Measurements from ENCODE around the gene GSK3B.
"Not testable (repeated sequence)": the region's sequence is repeated elsewhere in the genome, so short reads cannot be mapped to it uniquely, and the experiment has no call there.

GSK3B gene

DNA sequence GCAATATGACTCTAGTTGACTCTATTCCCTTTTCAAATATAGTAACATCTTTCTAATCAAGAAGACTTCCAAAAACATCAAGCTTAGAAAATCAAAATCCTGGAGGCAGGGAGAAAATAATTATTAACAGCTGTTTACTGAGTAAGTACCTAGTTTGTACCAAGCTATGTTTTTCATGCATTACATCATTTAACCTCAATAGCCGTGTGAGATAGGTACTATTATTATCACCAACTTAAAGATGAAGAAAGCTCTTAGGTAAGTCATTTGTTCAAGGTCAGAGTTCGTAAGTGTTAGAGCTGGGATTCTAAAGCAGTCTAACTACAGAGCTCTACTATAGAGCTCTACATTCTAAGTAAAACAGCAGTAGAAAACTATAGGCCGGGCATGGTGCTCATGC, 41.6 kb downstream of the GSK3B start:
- no peak for DNase-seq

DNA sequence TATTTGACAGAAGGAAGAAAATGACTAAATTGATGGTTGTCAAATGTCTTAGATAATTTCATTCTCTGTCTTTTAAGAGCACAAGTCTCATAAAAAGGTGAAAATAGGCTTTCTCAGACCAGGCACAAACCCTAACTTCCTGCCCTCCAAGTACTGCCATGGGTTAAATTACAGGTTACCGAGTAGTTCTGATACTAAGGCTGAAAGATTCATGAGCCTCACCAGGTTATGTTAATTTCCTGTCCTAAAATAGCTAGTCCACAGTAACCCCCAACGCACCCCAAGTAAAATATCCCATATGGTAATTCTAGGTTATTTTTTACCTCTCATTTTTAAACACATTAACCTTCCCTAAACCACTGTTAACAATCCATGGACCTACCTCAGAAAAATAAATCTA, 42.0 kb downstream of the GSK3B start:
- DNase-seq: no peak

DNA sequence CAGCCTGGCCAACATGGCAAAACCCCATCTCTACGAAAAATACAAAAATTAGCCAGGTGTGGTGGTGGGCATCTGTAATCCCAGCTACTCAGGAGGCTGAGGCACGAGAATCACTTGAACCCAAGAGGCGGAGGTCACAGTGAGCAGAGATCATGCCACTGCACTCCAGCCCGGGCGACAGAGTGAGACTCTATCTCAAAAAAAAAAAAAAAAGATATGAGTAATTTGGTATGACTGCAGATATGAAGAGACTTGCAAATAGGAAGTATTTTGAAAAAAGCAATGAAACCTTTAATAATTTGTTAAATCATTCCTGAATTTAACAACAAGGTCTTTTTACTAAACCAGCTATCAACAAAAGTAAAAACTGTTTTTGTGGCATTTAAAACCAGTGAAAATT, 42.7 kb downstream of the GSK3B start:
- not testable (repeated sequence) for DNase-seq

DNA sequence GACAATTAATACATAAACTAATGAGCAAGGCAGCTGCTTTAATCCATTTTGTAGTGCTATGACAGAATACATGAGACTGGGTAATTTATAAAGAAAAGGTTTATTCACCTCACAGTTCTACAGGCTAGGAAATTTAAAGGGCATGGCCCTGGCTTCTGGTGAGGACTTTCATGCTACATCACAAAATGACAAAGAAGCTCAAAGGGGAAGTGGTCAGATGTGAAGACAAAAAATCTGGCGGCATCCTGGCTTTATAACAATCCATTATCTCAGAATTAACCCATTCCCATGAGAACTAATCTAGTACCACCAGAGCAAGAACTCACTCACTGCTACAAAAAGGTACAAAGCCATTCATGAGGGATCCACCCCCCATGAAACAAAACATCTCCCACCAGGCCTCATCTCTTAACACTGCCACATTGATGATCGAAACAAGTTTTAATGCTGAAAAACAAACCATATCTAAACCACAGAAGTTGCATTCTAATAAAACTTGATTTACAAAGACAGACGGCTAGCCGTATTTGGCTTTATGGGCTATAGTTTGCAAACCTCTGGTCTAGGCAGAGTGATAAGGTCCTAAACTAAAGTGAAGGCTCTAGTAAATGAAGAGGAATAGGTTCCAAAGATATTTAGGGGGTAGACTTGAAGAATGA, 44.2 kb downstream of the GSK3B start:
- DNase-seq: no peak

DNA sequence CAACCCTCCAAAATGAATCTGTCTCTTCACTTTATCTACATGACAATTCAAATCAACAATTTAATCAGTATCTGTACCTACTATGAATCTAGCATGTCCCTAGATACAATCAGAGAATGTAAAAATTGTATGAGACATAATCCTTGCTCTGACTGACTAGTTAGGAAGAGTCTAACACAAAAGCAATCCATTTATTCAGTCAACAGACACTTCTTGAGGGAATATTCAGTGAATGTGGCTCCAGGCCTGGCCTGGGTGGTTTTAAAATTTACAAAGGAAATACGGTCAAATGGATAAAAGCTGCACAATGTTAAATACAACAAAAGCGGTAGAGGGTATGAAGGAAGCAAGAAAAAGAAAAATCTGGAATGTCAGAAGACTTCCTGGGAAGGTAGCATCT, 45.2 kb downstream of the GSK3B start:
- DNase-seq: no peak

DNA sequence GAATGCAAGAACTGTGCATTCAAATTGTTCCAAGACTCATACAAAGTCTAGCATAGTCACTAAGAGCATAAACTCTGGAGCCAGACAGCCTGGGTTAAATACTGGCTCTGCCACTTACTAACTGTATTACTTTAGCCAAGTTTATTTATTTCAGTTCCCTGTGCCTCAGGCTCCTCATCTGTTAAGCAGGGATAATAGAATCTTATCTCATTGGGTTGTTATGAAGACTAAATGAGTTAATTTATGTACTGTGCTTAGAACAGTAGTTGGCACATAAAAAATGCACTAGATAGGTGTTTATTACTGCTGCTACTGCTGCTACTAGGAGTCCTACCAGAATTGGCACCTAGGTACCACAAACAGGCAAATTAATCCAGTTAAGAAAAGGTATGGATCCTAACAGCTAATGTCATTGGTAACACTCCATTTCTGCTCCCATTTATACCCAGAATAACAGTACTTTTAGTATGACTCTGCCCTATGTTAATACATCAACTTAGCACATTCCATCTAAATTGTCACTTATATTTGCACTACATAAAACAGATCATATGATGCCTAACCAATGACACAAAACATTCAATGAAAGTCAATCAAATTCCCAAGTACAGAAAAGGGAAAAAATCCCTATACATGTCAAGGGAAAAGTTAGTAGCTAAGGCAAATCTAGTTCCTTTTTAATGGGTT, 45.7 kb downstream of the GSK3B start:
- no peak for DNase-seq

DNA sequence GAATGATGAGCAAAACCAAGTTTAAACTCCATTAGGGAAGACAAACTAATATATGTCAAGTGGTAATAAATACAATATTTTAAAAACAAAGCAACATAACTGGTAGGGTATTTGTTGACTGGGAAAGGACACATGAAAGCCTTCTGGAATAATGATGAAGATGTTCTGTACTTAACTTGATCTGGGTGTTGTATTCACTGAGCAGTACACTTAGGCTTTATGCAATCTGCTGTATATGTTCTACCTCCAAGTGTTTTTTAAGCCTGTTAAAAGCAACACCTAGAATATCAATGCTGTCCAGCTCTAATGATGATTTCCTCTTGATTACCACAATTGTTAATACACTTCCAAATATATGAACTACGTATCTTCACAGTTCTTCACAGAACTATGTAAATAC, 46.6 kb downstream of the GSK3B start:
- no peak for DNase-seq

DNA sequence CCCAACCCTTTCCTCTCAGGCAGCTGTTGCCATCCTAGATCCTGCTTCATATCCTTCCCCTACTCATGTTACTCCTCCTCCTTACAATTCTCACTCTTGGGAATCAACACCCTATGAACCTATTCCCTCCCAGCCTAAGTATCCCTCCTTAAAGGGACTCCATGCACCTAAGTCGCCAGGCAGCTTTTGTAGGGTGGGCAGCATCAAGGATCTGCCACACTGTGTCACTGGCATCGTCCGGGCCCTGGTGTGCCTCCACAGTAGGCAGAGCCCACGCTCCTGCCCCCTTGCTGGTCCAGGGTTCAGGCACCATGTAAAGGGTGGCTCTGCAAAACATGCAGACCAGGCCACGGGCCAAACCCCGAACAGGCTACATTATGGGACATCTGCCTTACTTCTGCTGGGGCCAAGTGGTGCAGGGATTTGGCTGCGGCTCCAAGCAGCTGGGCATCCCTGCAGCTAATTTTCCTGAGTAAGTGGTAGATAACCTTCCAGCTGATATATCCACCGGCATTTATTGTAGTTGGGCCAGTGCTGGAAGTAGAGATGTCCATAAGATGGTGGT, 53.4 kb downstream of the GSK3B start:
- no peak for DNase-seq

DNA sequence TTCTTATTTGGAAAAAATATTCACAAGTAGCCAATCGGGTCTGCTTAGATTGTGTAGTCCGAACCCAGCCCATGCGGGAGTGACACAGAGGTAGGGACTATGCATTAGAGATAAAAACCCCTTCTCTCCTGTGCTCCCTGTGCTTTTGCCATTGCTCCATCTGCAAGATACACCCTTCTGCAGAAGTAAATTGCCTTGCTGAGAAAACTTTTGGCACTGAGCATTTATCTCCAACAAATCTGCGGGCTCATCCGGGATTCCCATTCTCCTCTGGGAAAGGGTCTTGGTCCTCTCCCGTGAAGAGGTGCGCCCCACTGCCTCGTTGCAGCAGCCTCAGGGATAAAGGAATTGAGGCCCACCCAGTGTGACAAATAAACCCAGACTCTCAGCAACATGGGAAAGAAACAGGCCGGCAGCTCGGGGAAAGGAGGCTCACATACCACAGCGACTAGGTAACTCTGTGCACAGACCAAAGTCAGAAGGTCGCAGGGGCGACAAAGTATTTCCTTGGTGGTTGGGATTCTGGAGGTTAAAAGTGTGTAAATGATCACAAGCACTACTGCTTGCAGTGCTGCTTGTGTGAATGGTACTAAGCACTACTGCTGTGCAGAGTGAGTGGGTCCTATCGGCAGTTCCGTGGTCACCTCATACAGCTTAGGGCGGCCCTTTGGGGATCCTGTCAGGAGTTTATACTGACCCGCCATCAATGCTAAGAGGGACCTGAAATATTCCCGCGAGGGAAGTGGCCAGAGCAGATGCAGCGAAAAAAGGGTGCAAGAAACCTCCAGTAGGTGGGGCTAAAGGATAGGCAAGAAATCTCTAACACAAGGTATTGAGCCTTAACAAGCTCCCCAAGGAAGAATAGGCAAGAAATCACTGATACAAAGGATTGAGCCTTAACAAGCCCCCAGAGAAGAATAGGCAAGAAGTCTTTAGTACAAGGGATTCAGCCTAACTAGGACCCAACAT, 54.3 kb downstream of the GSK3B start:
- DNase-seq: no peak

DNA sequence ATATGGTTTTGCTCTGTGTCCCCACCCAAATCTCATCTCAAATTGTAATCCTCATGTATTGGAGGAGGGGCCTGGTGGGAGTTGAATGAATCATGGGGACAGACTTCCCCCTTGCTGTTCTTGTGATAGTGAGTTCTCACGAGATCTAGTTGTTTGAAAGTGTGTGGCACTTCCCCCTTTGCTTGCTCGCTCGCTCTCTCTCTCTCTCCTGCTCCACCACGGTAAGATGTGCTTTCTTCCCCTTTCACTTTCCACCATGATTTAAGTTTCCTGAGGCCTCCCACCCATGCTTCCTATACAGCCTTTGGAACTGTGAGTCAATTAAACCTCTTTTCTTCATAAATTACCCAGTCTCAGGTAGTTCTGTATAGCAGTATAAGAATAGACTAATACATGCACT, 60.7 kb downstream of the GSK3B start:
- DNase-seq: no peak

DNA sequence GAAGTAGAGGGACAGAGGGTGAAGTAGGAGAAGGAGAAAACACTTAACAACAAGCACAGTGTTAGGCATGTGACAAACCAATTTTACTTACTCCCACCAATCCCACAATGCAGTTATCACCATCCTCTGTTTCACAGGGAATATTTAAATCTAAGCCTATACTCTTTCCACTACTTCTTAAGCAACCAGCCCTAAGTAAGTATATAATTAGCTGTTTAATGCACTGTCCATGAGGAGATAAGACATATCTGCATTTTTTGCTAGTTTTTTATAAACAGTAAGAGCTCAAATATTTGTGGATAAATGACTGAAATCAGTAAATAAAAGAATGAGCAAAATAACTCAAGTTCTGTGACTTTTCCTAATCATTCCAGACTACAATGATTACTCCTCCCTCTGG, 62.7 kb downstream of the GSK3B start:
- DNase-seq: no peak

DNA sequence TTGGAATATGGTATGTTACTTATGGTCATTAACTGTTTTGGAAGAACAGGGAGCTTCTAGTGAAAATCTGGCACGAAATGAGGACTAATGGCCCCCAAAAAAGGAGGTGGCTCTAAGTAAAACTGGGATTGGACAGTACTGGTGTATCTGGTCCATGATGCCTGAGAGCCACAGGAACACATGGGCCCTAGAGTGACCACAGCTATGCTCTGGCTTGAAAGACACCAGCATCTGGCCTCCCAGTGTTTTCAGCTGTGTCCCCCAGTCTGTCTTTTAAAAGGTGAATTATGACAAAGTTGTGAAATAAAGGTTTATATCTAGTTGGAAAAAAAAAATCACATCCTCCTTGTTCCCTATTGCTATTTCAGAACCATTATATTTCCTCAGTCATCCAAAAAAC, 64.5 kb downstream of the GSK3B start:
- DNase-seq: no peak

DNA sequence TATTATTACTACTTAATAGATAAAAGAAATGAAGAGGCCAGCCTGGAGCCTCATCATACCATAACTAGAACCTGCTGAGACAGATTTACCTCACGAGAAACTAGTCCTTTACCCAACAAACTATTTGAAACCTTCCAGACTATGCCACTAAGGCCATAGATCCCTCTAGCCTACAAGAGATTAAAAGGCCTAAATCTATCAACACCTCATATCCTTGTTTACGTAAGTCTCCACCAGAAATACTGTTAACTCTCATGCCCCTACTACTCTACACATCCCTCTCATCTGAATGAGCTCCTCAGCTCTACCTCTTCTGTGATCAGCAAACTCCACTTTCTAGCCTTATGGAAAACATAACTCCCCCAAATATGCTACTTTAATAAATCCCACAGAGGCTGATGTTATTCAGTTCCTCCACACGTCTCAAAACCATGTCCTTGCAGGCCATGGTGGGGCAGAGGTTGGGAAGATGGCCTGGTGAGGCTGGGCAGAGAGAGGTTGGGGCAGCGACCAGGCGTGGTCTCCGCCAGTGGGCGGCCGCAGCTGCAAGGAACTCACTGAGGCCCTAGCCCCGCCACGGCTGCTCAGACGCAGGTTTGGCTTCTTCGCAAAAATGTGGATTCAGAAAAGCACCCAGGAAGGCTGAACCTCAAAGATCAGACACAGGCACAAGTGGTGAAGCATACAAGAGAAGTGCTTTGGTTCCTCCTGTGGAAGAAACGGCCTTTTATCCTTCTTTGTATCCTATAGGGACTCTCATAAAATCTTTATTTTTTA, 65.8 kb downstream of the GSK3B start:
- DNase-seq: no peak

DNA sequence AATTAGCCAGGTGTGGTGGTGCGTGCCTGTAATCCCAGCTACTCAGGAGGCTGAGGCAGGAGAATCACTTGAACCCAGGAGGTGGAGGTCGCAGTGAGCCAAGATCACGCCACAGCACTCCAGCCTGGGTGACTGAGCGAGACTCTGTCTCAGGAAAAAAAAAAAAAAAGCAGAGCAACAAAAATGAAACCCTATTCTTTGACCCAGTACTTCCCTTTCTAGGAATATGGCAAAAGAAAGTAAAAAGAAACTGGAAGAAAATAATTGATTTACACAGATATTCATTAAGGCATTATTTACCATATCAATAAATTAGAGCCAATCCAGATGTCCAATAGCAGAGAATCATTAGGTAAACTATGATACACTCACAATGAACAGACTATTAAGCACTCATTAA, 67.0 kb downstream of the GSK3B start:
- no peak for DNase-seq

DNA sequence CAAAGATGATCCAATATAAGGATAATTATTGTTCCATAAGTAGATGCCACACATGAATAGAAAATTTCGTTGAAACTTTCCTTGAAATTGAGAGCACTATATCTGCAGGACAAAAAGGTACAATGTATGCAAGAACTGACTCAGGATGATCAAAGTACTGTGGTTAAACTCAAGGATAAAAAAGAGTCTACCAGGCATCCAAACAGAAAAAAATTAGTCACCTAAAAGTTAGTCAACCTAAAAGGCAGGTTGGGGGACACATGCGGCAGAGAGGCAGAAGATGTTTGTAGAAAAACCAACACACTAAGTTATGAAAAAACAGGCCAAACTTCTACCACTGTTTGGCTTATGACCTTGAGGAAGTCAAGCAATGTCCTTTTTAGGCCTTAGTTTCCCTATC, 68.7 kb downstream of the GSK3B start:
- peak; percentile 26 for DNase-seq

DNA sequence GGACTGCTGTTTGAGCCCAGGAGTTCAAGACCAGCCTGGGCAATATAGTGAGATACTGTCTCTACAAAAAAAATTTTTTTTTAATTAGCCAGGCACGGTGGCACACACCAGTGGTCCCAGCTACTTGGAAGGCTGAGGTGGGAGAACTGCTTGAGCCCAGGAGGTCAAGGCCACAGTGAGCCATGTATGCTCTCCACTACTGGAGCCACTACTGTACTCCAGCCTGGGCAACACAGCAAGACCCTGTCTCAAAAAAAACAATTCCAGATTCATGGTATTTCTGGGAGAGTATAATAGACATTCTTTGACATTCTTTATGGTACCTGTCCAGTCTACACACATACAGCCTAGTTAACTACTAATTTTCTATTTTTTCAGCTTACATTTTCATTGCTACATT, 70.1 kb downstream of the GSK3B start:
- no peak for DNase-seq

DNA sequence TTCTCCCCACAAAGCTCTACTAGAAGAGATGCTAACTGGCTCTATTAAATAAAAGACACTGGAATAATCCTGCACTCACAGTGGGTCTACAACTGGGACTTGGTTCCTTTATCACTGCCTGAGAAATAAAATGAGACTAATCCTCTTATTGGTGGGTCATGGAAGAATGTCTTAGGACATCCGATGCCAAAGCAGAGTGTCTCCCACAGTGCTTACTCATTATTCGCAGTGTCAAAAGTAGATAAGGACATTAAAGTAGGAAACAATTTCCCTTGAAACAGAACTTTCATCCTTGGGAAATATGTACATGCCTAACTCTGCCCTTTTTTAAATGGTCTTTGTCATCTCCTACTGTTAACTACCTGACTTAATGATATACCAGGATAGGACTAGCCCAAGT, 71.5 kb downstream of the GSK3B start:
- DNase-seq: no peak

DNA sequence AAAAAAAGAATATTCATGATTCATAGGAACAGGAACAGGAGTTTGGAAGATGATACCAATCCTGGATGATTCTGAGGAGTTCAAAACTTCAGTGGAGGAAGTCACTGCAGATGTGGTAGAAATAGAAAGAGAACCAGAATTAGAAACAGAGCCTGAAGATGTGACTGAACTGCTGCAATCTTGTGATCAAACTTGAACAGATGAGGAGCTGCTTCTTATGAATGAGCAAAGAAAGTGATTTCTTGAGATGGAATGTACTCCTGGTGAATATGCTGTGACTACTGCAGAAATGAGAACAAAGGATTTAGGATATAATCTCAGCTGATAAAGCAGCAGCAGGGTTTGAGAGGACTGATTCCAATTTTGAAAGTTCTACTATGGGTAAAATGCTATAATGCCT, 72.7 kb downstream of the GSK3B start:
- no peak for DNase-seq

DNA sequence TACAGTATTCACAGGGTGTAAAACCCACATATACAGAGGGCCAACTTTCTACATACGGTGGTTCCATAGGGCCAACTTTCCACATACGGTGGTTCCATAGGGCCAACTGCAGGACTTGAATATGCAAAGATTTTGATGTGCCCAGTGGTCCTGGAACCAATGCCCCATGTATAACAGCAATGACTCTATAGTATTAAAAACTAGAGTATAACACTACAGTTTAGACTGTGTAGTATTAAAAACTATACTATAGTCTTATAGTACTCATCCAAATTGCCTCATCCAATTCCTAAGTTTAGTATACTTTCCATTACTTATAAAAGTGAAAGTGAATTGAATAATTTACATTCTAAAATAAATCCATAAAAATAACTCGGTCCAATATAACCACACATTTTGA, 75.9 kb downstream of the GSK3B start:
- DNase-seq: no peak

DNA sequence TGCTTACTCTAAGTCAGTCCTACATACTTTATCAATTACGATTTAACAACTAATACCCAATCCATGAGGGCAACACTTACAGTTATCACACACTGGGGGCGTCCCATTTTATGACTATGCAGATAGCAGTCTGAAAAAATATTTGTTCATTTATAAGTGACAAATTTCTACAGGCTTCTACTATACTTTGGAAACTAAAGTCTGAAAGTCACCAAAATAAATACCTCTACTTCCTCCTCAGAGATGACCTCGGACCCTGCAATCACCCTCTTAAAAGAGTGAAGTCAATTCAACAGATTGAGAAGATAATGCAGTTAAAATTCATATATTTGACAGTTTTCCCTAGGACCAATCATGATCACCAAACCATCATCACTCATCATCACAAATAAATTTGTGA, 76.6 kb downstream of the GSK3B start:
- no peak for DNase-seq

DNA sequence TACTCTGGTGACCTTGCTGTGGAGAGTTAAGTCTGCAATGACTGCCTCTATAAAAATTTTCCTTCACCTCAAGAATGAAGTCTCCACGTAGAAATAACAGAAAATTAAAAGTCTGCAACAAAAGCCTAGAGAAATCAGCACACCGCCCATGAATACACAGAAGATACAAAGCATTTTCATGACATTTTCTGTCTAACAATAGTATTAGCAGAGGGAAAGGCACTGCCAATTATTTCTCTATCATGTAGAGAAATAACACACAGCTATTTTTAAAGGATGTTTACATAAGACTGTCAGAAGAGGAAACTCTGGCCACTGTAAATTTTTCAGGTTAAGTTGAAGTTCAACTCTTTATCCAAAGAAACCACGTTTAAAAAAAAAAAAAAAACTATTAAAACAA, 80.8 kb downstream of the GSK3B start:
- DNase-seq: no peak

DNA sequence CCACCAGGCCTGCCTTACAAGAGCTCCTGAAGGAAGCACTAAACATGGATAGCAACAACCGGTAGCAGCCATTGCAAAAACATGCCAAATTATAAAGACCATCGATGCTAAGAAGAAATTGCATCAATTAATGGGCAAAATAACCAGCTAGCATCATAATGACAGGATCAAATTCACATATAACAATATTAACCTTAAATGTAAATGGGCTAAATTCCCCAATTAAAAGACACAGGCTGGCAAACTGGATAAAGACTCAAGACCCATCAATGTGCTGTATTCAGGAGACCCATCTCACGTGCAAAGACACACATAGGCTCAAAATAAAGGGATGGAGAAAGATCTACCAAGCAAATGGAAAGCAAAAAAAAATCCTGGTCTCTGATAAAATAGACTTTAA, 88.5 kb downstream of the GSK3B start:
- DNase-seq: not testable (repeated sequence)
